ENCODE results near the gene GRK4.
"Not testable (repeated sequence)": the region's sequence is repeated elsewhere in the genome, so short reads cannot be mapped to it uniquely, and the experiment has no call there.

Gene GRK4

GRCh38 chr4:2942532-2943363 is 20.6 kb upstream of the GRK4 start:
- FAIRE-seq = no peak
- no peak for TF ChIP-seq POLR2A (IDR thresholded peaks at IDR 0.05; ENCODE audit: low read depth, low read length)
- DNase-seq (ENCODE audit: insufficient read length, low spot score) = no peak

GRCh38 chr4:2943364-2944090 is 19.8 kb upstream of the GRK4 start:
- no peak for TF ChIP-seq POLR2A (IDR thresholded peaks at IDR 0.05; ENCODE audit: low read depth, low read length)
- FAIRE-seq (no peak), DNase-seq (ENCODE audit: insufficient read length, low spot score) (no peak)

DNA sequence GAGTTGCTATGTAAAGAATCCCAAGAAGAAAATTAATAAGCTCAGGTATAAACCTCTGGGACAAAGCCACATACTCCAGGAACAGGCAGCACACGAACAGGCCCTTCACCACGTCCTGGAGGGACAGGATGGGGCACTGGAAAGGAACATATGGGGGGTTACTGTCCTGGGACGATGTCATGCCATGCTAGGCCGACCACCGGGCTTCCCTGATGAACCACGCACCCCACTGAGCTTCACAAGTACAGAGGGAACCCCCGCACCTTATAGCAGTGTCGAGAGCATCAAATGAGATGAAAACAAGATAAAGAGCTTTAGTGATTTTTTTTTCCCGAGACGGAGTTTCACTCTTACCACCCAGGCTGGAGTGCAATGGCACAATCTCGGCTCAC is 19.3 kb upstream of the GRK4 start:
- DNase-seq (ENCODE audit: insufficient read length, low spot score) = no peak
- FAIRE-seq = no peak
- no peak for TF ChIP-seq POLR2A (IDR thresholded peaks at IDR 0.05; ENCODE audit: low read depth, low read length)

GRCh38 chr4:2944586-2945526 is 18.5 kb upstream of the GRK4 start:
- no peak for TF ChIP-seq POLR2A (IDR thresholded peaks at IDR 0.05; ENCODE audit: low read depth, low read length)
- FAIRE-seq = no peak
- DNase-seq (ENCODE audit: insufficient read length, low spot score) = no peak

- FAIRE-seq; DNase-seq (ENCODE audit: insufficient read length, low spot score): not testable (repeated sequence)
Observed at GRCh38 chr4:2945619-2946604, 17.5 kb upstream of the GRK4 start.

DNA sequence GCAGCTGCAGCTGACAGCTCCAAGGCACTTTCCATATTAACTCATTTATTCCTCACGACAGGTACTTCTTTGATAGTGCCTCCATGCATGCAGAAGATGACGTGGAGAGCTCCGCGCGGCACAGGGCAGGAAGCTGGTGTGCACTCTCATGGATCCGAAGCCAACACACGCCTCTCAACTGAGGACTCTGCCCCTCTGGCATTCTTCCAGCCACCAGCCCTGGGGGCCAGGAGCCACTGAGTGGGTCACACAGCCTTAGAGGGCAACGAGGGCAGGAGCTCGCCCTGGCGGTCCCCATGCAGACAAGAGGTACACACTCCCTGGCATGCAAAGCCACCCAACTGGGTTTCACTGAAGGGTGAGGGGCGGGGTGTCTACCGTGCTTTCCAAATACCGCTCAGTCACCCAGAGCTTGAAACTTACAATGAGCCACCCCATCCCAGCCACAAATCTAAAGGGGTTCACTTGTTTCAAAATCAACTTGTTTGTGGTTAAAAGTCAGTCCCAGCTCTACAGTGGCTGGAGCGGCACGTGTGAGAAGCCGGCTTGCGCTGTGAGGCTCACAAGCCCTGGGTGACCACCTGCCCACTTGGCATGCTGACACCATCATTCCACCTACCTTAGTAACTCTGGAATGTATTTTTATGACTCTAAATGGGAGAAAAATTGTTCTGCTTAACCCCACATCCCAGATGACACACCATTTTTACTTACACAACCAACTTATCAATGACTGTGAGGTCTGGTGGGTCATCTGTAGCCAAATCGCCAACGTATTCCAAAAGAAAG is 16.4 kb upstream of the GRK4 start:
- no peak for TF ChIP-seq POLR2A (IDR thresholded peaks at IDR 0.05; ENCODE audit: low read depth, low read length)
- FAIRE-seq (no peak), DNase-seq (ENCODE audit: insufficient read length, low spot score) (no peak)

- no peak for FAIRE-seq
- no peak for TF ChIP-seq POLR2A (IDR thresholded peaks at IDR 0.05; ENCODE audit: low read depth, low read length)
- no peak for DNase-seq (ENCODE audit: insufficient read length, low spot score)
Observed at GRCh38 chr4:2947926-2948325, 15.4 kb upstream of the GRK4 start.

DNA sequence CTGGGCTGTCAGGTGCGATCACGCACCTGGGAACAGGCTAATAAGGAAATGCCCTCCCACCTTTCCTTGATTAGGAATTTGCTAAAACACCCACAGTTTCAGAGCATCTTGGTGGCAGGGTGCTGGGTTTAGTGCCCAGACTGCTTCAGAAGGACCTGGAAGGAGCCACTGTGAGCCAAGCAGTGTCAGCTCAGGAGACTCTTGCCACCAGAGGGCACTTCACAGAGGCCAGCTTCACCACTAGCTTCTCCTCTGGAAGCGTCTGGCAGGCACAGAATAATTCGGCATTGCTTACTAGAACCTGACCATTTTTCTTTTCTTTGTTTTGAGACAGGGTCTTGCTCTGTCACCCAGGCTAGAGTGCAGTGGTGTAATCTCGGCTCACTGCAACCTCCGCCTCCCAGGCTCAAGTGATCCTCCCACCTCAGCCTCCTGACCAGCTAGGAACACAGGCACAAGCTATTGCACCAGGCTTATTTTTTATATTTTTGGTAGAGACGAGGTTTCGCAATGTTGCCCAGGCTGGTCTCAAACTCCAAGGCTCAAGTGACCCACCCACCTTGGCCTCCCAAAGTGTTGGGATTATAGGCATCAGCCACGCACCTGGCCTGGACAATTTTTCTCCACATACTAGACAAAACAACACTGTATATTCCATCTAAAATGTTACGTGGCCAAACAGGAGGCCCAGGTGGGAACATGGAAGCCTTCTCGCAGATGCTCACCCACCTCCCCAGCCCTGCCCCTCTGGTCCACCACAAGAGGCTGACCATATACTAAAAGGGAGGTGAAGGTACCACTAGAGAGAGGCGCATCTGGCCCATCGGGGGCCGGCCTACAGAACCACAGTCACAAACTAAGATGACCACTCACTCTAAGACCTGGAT is 14.2 kb upstream of the GRK4 start:
- DNase-seq (ENCODE audit: insufficient read length, low spot score) = no peak
- TF ChIP-seq POLR2A (IDR thresholded peaks at IDR 0.05; ENCODE audit: low read depth, low read length) = no peak
- FAIRE-seq = no peak

DNA sequence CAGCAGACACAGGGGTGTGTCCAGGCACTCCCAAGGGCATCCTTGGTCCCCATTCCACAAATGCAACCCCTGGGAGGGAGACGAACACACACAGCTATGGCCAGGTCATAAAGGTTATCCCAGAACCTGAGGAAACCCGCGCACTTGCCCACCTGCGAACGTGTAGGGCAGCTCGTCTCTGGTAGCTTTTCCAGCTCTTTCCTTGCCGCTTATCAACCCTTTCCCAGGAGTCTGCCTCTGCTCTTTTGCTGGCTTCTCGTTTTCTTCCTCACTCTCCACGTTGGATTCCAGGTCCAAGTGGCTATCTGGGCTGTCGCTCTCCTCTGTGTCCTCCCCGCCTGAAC is 13.6 kb upstream of the GRK4 start:
- no peak for TF ChIP-seq POLR2A (IDR thresholded peaks at IDR 0.05; ENCODE audit: low read depth, low read length)
- no peak for FAIRE-seq
- no peak for DNase-seq (ENCODE audit: insufficient read length, low spot score)

GRCh38 chr4:2950221-2950989 is 13.0 kb upstream of the GRK4 start:
- TF ChIP-seq POLR2A (IDR thresholded peaks at IDR 0.05; ENCODE audit: low read depth, low read length) = no peak
- FAIRE-seq (no peak), DNase-seq (ENCODE audit: insufficient read length, low spot score) (no peak)

DNA sequence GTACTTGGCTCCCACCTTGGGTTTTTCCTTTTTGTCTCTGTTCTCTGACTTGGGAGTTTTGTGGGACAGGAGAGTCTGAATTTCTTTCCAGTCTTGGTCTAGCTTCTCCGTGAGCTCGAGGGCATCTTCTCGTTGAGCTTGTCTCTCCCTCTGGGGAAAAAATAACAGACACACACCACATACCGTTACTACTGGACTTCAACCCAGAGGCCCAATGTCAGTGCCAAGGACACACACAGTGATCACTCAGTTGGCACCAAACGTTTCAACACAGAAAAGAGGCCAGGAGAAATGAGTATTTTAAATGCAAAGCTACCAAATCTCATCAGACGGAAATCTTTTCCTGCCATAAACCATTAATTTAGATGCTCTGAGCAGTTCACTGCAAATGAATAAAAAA is 9.9 kb upstream of the GRK4 start:
- FAIRE-seq = no peak
- TF ChIP-seq POLR2A (IDR thresholded peaks at IDR 0.05; ENCODE audit: low read depth, low read length) = no peak

More for the DNA sequence above, 9.9 kb upstream of the GRK4 start:
- no peak for DNase-seq (ENCODE audit: insufficient read length, low spot score)
